Upper lobe of right lung (tissue), 1 donor: Measurements from ENCODE around the gene TMEM130. TPM values are rescaled to one million over a fixed set of nuclear protein-coding genes. Genes with fewer than 3 reads are reported as not detected.

Source experiments
- ATAC-seq: fragments of 200-7000 bp; cut with Tn5 transposase; one replicate; pipeline ENCODE4 v1.9.1; 2020; ENCODE audit warnings: mild to moderate bottlenecking, moderate library complexity
- DNase-seq: peaks from one replicate; pipeline ENCODE4 v3.0.0-alpha.2; 2020
- H3K27ac ChIP-seq: fragments of 200-600 bp; one replicate; pipeline ENCODE4 v1.8.0; 2022
- H3K27me3 ChIP-seq: fragments of 200-600 bp; one replicate; pipeline ENCODE4 v1.8.0; 2022; ENCODE audit warnings: mild to moderate bottlenecking
- H3K36me3 ChIP-seq: fragments of 200-600 bp; one replicate; pipeline ENCODE4 v1.8.0; 2022
- H3K4me1 ChIP-seq: fragments of 200-600 bp; one replicate; pipeline ENCODE4 v1.8.0; 2022
- H3K4me3 ChIP-seq: fragments of 200-600 bp; one replicate; pipeline ENCODE4 v1.8.0; 2022; ENCODE audit warnings: mild to moderate bottlenecking
- H3K9me3 ChIP-seq: fragments of 200-600 bp; one replicate; pipeline ENCODE4 v1.8.0; 2022
- intact Hi-C: fragments of 100-400 bp; cut with DNase I; formaldehyde crosslinking; loops from one replicate; pipeline ENCODE4 v1.11.0; 2022
- microRNA-seq: library from miRNA; unstranded; fragments of <30 nt; microRNA quantifications from one replicate; pipeline ENCODE4 v1.2.0, GENCODE V29; 2020; ENCODE audit warnings: borderline microRNAs expressed
- total RNA-seq: library from RNA; stranded (reverse); fragmentation: NEBNext Ultra II Directional; extraction: Animal tissue kit (Norgen Biotek cat#: 25700); gene quantifications from one replicate; pipeline ENCODE4 v1.2.1, GENCODE V29; 2021
- TF ChIP-seq, protein P1 (sequence below): fragments of 200-600 bp; IDR thresholded peaks from one replicate; pipeline ENCODE4 v1.8.0; 2022; ENCODE audit warnings: antibody characterized with exemption
- donor health status: DM: no; HTN: yes; CAD: no; lungs with severe emphysema.

Gene TMEM130
- total RNA-seq, 1 donor from 2014 or later = 20.0 TPM

DNA sequence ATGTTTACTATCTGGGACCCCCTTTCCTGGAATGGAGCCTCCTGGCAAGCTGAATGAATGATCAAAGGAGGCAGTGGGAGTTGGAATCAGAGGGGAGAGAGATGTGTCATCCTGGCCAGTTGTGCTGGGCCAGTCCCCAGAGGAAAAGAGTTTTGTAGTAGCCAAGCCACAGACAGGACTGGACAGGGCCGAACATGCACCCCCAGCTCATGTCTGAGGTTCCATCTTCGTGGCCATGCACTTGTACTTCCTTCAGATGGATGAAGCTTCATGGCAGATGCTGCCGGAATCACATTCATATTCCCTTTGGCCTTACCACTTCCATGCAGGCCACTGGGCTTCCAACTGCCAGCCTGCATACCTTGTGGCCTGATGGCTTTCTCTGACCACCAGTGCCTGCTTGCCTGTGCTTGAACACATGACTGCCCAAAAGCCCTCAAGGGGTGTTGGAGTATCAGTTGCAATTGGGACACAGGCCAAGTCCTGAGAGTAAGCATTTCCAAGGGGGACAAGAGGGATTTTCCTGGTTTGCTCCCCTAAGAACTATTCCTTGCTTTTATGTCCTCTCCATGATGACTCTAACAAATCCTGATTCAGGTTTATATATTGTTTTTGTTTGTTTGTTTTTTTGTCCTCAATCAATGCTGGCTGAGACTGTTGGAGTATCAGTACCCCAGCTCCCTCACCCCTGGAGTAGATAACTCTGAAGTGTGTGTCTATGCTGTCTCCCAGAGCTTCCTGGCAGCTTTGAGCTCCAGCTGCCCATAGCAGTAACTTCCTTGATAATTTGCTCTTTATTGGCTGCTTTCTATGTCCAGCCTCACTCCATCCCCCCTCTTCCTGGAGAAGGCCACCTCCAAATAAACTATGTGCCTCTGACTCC, 63.6 kb downstream of the TMEM130 start:
- intact Hi-C loops = no loop called here
- no peak for ATAC-seq
- H3K4me1 ChIP-seq = no peaks in the 10 kb centered on the region

DNA sequence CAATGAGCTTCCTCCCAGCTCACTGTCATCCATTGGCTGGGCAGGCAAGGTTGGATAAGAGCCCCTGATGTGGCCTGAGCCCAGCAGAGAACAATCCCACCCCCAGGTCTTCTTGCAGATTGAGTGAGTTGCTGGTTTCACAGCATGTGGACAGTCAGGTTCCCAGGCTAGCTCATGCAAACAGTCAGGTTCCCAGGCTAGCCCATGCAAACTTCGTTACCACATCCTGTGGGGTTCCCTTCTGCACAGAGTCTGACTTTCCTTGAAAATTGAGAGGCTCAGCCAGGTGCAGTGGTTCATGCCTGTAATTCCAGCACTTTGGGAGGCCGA, 67.1 kb downstream of the TMEM130 start:
- H3K4me3 ChIP-seq = no peak overlapping the region
- H3K27me3 ChIP-seq = no peaks in the 10 kb centered on the region
- H3K9me3 ChIP-seq = peaks cover 6% of the 10 kb centered on the region
- ATAC-seq = no peak
- no peak overlapping the region for H3K27ac ChIP-seq
- TF ChIP-seq, protein P1, sequence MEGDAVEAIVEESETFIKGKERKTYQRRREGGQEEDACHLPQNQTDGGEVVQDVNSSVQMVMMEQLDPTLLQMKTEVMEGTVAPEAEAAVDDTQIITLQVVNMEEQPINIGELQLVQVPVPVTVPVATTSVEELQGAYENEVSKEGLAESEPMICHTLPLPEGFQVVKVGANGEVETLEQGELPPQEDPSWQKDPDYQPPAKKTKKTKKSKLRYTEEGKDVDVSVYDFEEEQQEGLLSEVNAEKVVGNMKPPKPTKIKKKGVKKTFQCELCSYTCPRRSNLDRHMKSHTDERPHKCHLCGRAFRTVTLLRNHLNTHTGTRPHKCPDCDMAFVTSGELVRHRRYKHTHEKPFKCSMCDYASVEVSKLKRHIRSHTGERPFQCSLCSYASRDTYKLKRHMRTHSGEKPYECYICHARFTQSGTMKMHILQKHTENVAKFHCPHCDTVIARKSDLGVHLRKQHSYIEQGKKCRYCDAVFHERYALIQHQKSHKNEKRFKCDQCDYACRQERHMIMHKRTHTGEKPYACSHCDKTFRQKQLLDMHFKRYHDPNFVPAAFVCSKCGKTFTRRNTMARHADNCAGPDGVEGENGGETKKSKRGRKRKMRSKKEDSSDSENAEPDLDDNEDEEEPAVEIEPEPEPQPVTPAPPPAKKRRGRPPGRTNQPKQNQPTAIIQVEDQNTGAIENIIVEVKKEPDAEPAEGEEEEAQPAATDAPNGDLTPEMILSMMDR = no peak
- no peak for DNase-seq
- intact Hi-C loops = no loop called here
- H3K4me1 ChIP-seq = no peaks in the 10 kb centered on the region
- no peaks in the 10 kb centered on the region for H3K36me3 ChIP-seq

More for the DNA sequence above, 63.6 kb downstream of the TMEM130 start:
- H3K27ac ChIP-seq = no peak overlapping the region
- TF ChIP-seq, protein P1 = no peak
- no peaks in the 10 kb centered on the region for H3K27me3 ChIP-seq
- H3K4me3 ChIP-seq = no peak overlapping the region
- H3K36me3 ChIP-seq = no peaks in the 10 kb centered on the region
- H3K9me3 ChIP-seq = peaks cover 6% of the 10 kb centered on the region
- no peak for DNase-seq

DNA sequence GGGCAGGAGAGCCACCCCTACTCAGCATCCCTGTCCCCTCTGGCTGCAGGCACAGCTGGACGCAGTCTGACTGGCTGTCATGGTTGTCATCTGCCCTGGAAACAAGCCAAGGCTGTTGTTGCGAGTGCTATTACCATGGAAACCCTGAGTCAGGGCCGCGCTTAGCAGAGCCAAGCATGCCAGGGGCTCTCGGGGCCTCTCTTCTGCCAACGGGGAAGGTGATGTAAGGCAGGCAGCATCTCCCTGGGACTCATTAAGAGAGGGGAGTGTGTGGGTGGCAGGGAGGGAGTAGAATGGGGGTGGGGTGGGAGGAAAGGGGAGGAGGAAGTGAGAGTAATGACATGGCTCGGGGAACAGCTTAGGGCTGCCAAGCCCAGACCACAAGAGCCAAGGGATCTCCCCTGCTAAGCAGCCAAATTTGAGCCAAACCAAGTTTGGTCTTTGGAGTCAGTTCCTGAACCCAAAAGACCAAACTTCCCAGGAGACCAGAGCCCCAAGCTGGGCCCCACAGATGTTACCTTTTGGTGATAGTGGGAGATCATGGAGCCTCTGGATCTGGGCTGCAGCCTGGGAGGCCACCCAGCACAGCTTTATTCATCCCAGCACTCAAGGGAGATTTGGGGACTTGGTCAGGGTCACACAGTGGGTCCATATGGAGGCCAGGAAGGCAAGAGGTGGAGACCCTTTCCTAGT, 67.6 kb downstream of the TMEM130 start:
- intact Hi-C loops = no loop called here
- peak; percentile 77 for ATAC-seq

DNA sequence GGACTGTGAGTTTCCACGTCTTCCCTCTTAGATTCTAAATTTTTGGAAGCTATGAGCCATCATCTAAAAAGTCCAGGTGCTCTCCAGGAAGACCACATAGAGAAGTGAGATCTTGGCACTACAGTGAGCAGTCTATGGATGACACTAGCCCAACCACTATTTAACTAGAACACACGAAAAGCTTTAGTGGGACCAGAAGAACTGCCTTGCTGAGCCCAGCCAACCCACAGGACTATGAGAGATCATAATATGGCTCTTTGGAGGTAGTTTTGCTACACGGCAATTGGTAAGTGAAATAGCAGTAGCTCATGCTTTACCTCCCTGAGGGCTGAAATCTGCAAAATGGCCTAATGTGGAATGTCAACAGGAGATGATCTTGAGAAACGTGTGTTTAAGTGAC, 68.8 kb downstream of the TMEM130 start:
- TF ChIP-seq, protein P1 = no peak

More for the DNA sequence above, 67.6 kb downstream of the TMEM130 start:
- no peaks in the 10 kb centered on the region for H3K27me3 ChIP-seq
- no peak overlapping the region for H3K4me3 ChIP-seq
- no peak overlapping the region for H3K27ac ChIP-seq
- peaks cover 6% of the 10 kb centered on the region for H3K9me3 ChIP-seq
- no peaks in the 10 kb centered on the region for H3K4me1 ChIP-seq
- TF ChIP-seq, protein P1 = no peak
- DNase-seq = no peak
- H3K36me3 ChIP-seq = no peaks in the 10 kb centered on the region

DNA sequence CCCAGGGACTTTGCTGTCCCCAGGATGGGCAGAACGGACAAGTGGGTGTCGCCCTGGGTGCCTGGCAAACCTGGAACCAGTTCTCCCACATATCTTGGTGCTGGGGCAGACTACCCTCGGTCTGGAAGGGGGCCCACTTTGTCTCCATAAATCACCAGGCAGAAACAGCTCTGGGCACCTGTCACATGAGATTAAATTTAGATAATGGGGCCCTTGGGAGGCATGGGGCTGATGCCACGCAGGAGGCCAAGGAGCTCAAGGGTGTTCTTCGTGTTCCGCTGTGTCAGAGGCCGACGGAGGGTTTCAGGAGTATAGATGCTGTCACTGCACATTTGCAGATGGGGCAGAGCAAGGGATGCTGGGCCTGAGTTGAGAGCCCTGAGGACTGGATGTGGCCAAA, 72.7 kb downstream of the TMEM130 start:
- Histone ChIP-seq H3K4me3 (no peak overlapping the region), H3K9me3 (peaks cover 6% of the 10 kb centered on the region), H3K27me3 (no peaks in the 10 kb centered on the region), H3K4me1 (no peaks in the 10 kb centered on the region), H3K36me3 (no peaks in the 10 kb centered on the region), H3K27ac (no peak overlapping the region)
- DNase-seq (no peak), ATAC-seq (no peak)
- TF ChIP-seq, protein P1 = no peak
- intact Hi-C loops = no loop called here

More for the DNA sequence above, 68.8 kb downstream of the TMEM130 start:
- Histone ChIP-seq H3K4me3 (no peak overlapping the region), H3K9me3 (peaks cover 6% of the 10 kb centered on the region), H3K27me3 (no peaks in the 10 kb centered on the region), H3K27ac (no peak overlapping the region), H3K36me3 (no peaks in the 10 kb centered on the region), H3K4me1 (no peaks in the 10 kb centered on the region)
- intact Hi-C loops = no loop called here
- DNase-seq = no peak
- ATAC-seq = no peak

Small RNA genes lying within 50 kb of the gene (microRNA-seq; reads per million reads assigned to microRNA genes)
- gene MIR3609 = 3.1 reads per million, percentile 21 among the genes with 10 or more reads in this experiment

Other genes starting within 250 kb of the TMEM130 start
- gene TRRAP, start 8.5 kb upstream of the TMEM130 start, total RNA-seq = 35.6 TPM